ENCODE results near the gene ATXN7L2. TPM values are rescaled to one million over a fixed set of nuclear protein-coding genes. Genes with fewer than 3 reads are reported as not detected.
A peak's percentile ranks its signal among the peaks of the same experiment; 100 is the strongest.

The ATXN7L2 gene
- total RNA-seq, 2 experiments from 2014 or later: 11.8 to 13.1 TPM

DNA sequence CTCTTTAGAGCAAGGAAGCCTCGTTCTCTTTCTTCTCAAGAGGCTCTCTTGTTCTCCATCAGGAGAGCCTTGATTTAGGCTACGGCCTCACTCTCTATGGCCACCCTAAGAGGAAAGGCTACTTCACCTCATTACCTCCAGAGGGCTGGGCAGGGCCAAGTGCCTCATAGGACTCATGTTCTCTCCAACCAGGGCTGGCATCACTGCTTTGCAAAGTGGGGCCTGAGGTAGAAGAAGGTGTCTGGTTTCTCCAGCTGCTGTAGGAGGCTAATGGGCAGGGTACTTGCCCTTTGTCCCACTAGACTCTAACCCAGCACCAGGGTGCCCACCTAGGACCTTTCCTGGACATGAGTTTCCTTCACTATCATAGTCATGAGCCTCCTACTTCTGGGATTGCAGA is 2.1 kb upstream of the ATXN7L2 start:
- peaks cover 10% of the 10 kb centered on the region for H3K27me3 Mint-ChIP-seq
- peaks cover 43% of the 10 kb centered on the region for H3K4me1 Mint-ChIP-seq (ENCODE audit: low read depth)
- POLR2A ChIA-PET: interaction anchor here (4.7 kb wide), 1 partner anchor 51 kb away, joined by 25 read pairs; no protein-coding TSS in a partner anchor
- peaks cover 8% of the 10 kb centered on the region for H3K36me3 Mint-ChIP-seq (ENCODE audit: low read depth)
- Histone ChIP-seq H3K27me3 (ENCODE audit: control insufficient read depth in 1 of 2, insufficient read depth in 2 of 2, low read length in 2 of 2) (peaks cover 0 to 12% of the 10 kb centered on the region in 2 experiments), H3K9me3 (ENCODE audit: control insufficient read depth in 1 of 2, insufficient read depth in 1 of 2, low read length in 2 of 2) (peaks cover 0 to 6% of the 10 kb centered on the region in 2 experiments), H3K27ac (ENCODE audit: low read depth in 1 of 2, low read length in 2 of 2) (no peak overlapping the region), H3K4me1 (ENCODE audit: insufficient read depth, low read length) (peaks cover 25% of the 10 kb centered on the region), H3K4me3 (ENCODE audit: low read length) (no peak overlapping the region), H3K36me3 (ENCODE audit: insufficient read depth, low read length) (no peaks in the 10 kb centered on the region)
- CTCF ChIA-PET: interaction anchor here (4.3 kb wide), 1 partner anchor 12 kb away, joined by 30 read pairs; the partner anchor contains the start of gene CYB561D1
- H3K27ac Mint-ChIP-seq: no peak overlapping the region
- no peak overlapping the region for H3K4me3 Mint-ChIP-seq
- no peaks in the 10 kb centered on the region for H3K9me3 Mint-ChIP-seq
- ATAC-seq (ENCODE audit: poor library complexity): no peak
- TF ChIP-seq, protein P1, sequence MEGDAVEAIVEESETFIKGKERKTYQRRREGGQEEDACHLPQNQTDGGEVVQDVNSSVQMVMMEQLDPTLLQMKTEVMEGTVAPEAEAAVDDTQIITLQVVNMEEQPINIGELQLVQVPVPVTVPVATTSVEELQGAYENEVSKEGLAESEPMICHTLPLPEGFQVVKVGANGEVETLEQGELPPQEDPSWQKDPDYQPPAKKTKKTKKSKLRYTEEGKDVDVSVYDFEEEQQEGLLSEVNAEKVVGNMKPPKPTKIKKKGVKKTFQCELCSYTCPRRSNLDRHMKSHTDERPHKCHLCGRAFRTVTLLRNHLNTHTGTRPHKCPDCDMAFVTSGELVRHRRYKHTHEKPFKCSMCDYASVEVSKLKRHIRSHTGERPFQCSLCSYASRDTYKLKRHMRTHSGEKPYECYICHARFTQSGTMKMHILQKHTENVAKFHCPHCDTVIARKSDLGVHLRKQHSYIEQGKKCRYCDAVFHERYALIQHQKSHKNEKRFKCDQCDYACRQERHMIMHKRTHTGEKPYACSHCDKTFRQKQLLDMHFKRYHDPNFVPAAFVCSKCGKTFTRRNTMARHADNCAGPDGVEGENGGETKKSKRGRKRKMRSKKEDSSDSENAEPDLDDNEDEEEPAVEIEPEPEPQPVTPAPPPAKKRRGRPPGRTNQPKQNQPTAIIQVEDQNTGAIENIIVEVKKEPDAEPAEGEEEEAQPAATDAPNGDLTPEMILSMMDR (IDR thresholded peaks at IDR 0.05): no peak
- intact Hi-C loops (cut with DNase I, micrococcal nuclease): loop anchor here (2.0 to 10.0 kb wide), 7 partner anchors 55 to 553 kb away; partner anchors contain the start of genes AHCYL1 (in 1 of the 2), ELAPOR1 (in 1 of the 2), PSMA5 (in 1 of the 2) and PSRC1 (in 1 of the 2)
- DNase-seq: no peak

DNA sequence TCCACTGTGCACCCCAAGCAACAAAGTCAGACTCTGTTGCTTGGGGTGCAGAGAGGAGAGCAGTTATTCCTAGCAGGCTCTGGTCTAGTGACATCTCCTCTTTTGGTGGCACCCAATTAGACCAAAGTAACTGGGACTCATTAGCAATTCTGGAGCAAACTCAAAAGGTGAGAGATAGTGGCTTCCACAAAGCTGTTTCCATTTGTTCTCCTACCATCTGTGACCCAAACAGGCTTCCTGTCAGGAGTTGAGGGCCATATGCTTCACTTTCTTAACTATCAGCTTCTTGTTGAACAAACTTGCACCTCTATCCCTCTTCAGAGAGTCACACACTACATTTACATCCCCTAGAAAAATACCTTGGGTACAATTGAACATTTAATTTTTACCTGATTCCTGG is 1.5 kb upstream of the ATXN7L2 start:
- peaks cover 11% of the 10 kb centered on the region for H3K36me3 Mint-ChIP-seq (ENCODE audit: low read depth)
- H3K27ac Mint-ChIP-seq: peak overlapping the region; percentile 87
- peaks cover 43% of the 10 kb centered on the region for H3K4me1 Mint-ChIP-seq (ENCODE audit: low read depth)
- H3K9me3 Mint-ChIP-seq: no peaks in the 10 kb centered on the region
- peak overlapping the region; percentile 93 for H3K4me3 Mint-ChIP-seq
- CTCF ChIA-PET: interaction anchor here (3.1 to 4.3 kb wide), 2 partner anchors 11 to 50 kb away, joined by 20 to 30 read pairs; partner anchors contain the start of gene CYB561D1
- no peak overlapping the region for H3K27ac ChIP-seq (ENCODE audit: low read depth in 1 of 2, low read length in 2 of 2)
- POLR2A ChIA-PET: interaction anchor here (1.2 to 4.7 kb wide), 7 partner anchors 19 to 269 kb away, joined by 3 to 76 read pairs (median 10); partner anchors contain the start of genes PSMA5 and SARS1
- H3K36me3 ChIP-seq (ENCODE audit: insufficient read depth, low read length): no peaks in the 10 kb centered on the region
- intact Hi-C loops (cut with DNase I, micrococcal nuclease): loop anchor here (2.0 to 10.0 kb wide), 7 partner anchors 55 to 553 kb away; partner anchors contain the start of genes AHCYL1 (in 1 of the 2), ELAPOR1 (in 1 of the 2), PSMA5 (in 1 of the 2) and PSRC1 (in 1 of the 2)
- ATAC-seq (ENCODE audit: poor library complexity): no peak
- H3K4me3 ChIP-seq (ENCODE audit: low read length): no peak overlapping the region
- H3K27me3 Mint-ChIP-seq: peaks cover 7% of the 10 kb centered on the region
- peaks cover 0 to 6% of the 10 kb centered on the region in 2 experiments for H3K9me3 ChIP-seq (ENCODE audit: control insufficient read depth in 1 of 2, insufficient read depth in 1 of 2, low read length in 2 of 2)
- TF ChIP-seq, protein P1 (IDR thresholded peaks at IDR 0.05): no peak
- peaks cover 25% of the 10 kb centered on the region for H3K4me1 ChIP-seq (ENCODE audit: insufficient read depth, low read length)
- DNase-seq: no peak
- peaks cover 0 to 9% of the 10 kb centered on the region in 2 experiments for H3K27me3 ChIP-seq (ENCODE audit: control insufficient read depth in 1 of 2, insufficient read depth in 2 of 2, low read length in 2 of 2)

DNA sequence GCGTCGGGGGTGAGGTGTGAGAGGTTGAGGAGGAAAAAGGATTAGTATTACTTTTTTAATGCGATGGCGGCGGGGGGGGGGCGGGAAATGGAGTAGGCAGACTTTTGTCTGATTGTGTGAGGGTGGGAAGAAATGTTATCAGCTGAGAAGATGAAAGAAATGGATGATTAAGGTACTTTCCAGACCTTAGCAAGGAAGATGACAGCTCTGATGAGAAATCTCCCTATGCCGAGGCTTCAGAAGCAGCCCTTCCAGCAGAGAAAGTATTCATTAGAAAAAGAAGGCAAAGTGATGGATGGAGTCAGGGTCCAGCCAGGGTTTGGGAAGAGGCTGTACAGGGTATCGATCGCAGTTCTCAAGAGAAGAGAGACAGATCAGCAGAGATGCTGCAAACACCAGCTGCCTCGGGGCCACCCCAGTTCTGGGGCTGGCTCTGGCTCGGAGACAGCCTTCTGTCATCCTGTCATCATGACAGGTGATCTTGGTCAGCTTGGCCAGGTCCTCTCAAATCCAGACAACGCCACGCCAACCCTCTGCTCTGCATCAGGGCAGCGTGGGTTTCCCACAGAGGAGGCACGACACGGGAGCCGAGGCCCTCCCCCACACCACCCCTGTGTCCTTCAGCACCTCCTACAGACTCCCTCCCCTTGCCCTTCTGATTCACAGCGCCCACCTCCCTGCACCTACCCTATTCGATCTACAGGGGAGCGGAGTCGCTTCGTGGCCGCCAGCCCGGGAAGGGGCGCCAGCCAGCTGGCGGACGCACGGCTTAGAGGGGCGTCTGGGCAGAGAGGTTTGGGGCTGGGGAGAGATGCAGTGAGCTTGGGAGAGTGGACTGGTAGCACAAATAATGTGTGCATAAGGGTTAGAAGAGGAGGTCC is 674 bp upstream of the ATXN7L2 start:
- H3K4me1 Mint-ChIP-seq (ENCODE audit: low read depth): peaks cover 43% of the 10 kb centered on the region
- H3K36me3 Mint-ChIP-seq (ENCODE audit: low read depth): peaks cover 15% of the 10 kb centered on the region
- H3K36me3 ChIP-seq (ENCODE audit: insufficient read depth, low read length): peaks cover 3% of the 10 kb centered on the region
- DNase-seq (peak in 13 of 14 experiments; percentile 14 to 75 (median 37)), ATAC-seq (ENCODE audit: poor library complexity) (peak; percentile 46)
- H3K27ac ChIP-seq (ENCODE audit: low read depth in 1 of 2, low read length in 2 of 2): peak overlapping the region; percentile 38 to 74
- H3K27me3 Mint-ChIP-seq: peaks cover 6% of the 10 kb centered on the region
- TF ChIP-seq, protein P1 (IDR thresholded peaks at IDR 0.05): peak; percentile 14
- H3K27me3 ChIP-seq (ENCODE audit: control insufficient read depth in 1 of 2, insufficient read depth in 2 of 2, low read length in 2 of 2): peaks cover 0 to under 1% of the 10 kb centered on the region in 2 experiments
- H3K4me3 Mint-ChIP-seq: peak overlapping the region; percentile 93
- peaks cover 25% of the 10 kb centered on the region for H3K4me1 ChIP-seq (ENCODE audit: insufficient read depth, low read length)
- no peaks in the 10 kb centered on the region for H3K9me3 Mint-ChIP-seq
- peak overlapping the region; percentile 87 for H3K27ac Mint-ChIP-seq
- ChIA-PET CTCF (interaction anchor here (1.0 to 4.3 kb wide), 4 partner anchors 10 to 65 kb away, joined by 4 to 30 read pairs (median 13); partner anchors contain the start of genes CYB561D1 and GNAI3), POLR2A (interaction anchor here (0.9 to 4.7 kb wide), 25 partner anchors 9 to 551 kb away, joined by 3 to 76 read pairs (median 5); partner anchors contain the start of genes AMIGO1, AMPD2, CYB561D1 and GNAI3)
- peak overlapping the region; percentile 62 for H3K4me3 ChIP-seq (ENCODE audit: low read length)
- peaks cover 0 to 1% of the 10 kb centered on the region in 2 experiments for H3K9me3 ChIP-seq (ENCODE audit: control insufficient read depth in 1 of 2, insufficient read depth in 1 of 2, low read length in 2 of 2)
- intact Hi-C loops (cut with DNase I, micrococcal nuclease): loop anchor here (2.0 to 10.0 kb wide), 7 partner anchors 56 to 552 kb away; partner anchors contain the start of genes AHCYL1 (in 1 of the 2), ELAPOR1 (in 1 of the 2), PSMA5 (in 1 of the 2) and PSRC1 (in 1 of the 2)
